Erythroblast (primary cell): ENCODE results near the gene IL3.

Experiments used
- GATA1 ChIP-seq: IDR thresholded peaks from 2 replicates; pipeline ENCODE4 v1.6.1; 2011; ENCODE audit warnings: low read depth, mild to moderate bottlenecking, control low read depth, low read length, moderate library complexity
- POLR2A ChIP-seq: IDR thresholded peaks from 2 replicates; pipeline ENCODE4 v1.6.1; 2011; ENCODE audit warnings: mild to moderate bottlenecking, low read length

DNA sequence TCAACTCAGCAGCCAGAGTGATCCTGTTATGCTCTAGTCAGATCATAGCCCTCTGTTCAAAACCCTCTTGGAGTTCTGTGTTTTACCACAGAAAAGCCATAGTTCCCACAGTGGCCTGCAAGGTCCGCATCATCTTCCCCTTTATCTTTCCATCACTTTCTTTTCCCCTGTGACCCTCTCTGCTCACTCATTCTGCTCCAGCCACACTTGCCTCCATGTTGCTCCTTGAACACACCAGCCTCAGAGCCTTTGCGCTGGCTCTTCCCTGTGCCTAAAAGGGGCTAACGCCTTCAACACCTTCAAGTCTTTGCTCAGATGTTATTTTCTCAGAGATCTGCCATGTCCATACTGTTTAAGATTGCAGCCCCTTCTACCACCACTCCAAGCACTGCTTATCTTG is 39.5 kb downstream of the IL3 start:
- TF ChIP-seq POLR2A = no peak
- TF ChIP-seq GATA1 = no peak
